Suprapubic skin (tissue), 4 donors: Measurements from ENCODE around the gene CCDC88A. TPM values are rescaled to one million over a fixed set of nuclear protein-coding genes. Genes with fewer than 3 reads are reported as not detected.

Experiments used
- DNase-seq, 2 donors: peaks; one replicate each; pipeline ENCODE4 v3.0.0-alpha.2; 2019; ENCODE audit warnings: low spot score in 2 of 2
- H3K27ac ChIP-seq: fragments of 200-600 bp; sonication (generic); one replicate; pipeline ENCODE4 v1.5.1; 2019
- H3K27me3 ChIP-seq: fragments of 200-600 bp; sonication (generic); one replicate; pipeline ENCODE4 v1.5.1; 2019
- H3K36me3 ChIP-seq: fragments of 200-600 bp; sonication (generic); one replicate; pipeline ENCODE4 v1.5.1; 2019
- H3K4me1 ChIP-seq: fragments of 200-600 bp; sonication (generic); one replicate; pipeline ENCODE4 v1.5.1; 2019
- H3K4me3 ChIP-seq: fragments of 200-600 bp; sonication (generic); one replicate; pipeline ENCODE4 v1.5.1; 2019; ENCODE audit warnings: mild to moderate bottlenecking
- H3K9me3 ChIP-seq: fragments of 200-600 bp; sonication (generic); one replicate; pipeline ENCODE4 v1.5.1; 2019
- EP300 ChIP-seq: sonication (generic); formaldehyde crosslinking; IDR thresholded peaks from one replicate; pipeline ENCODE4 v1.6.1; 2017; ENCODE audit warnings: antibody characterized with exemption
- POLR2A ChIP-seq, 2 donors: fragments of 450-650 bp; IDR thresholded peaks; one replicate each; pipeline ENCODE4 v1.6.1; 2017; ENCODE audit warnings: antibody characterized with exemption in 2 of 2, mild to moderate bottlenecking in 2 of 2, moderate library complexity in 2 of 2
- POLR2AphosphoS5 ChIP-seq, 3 donors: sonication (generic); formaldehyde crosslinking; IDR thresholded peaks; one replicate each; pipeline ENCODE4 v1.6.1; 2017; ENCODE audit warnings: antibody characterized with exemption in 3 of 3
- WGBS: methylation state at CpG from one replicate; pipeline ENCODE4 v1.1.5; 2018; 5-methylcytosine and 5-hydroxymethylcytosine counted together
- total RNA-seq, 4 donors: library from RNA; depleted of rRNA; stranded (reverse); fragments of >200 nt; gene quantifications; one replicate each; pipeline ENCODE4 v1.1.0, GENCODE V29; 2016
- TF ChIP-seq, protein P1 (sequence below), 2 donors: fragments of 200-600 bp in 1 of 2; fragments of 450-650 bp in 1 of 2; sonication (generic) in 1 of 2; IDR thresholded peaks; one replicate each; pipeline ENCODE4 v1.5.1; 2016 to 2019; ENCODE audit warnings: antibody characterized with exemption in 2 of 2, mild to moderate bottlenecking in 1 of 2, moderate library complexity in 1 of 2

CCDC88A gene
- total RNA-seq, 4 donors from 2014 or later = 9.0 to 25.8 (median 18.2) TPM

DNA sequence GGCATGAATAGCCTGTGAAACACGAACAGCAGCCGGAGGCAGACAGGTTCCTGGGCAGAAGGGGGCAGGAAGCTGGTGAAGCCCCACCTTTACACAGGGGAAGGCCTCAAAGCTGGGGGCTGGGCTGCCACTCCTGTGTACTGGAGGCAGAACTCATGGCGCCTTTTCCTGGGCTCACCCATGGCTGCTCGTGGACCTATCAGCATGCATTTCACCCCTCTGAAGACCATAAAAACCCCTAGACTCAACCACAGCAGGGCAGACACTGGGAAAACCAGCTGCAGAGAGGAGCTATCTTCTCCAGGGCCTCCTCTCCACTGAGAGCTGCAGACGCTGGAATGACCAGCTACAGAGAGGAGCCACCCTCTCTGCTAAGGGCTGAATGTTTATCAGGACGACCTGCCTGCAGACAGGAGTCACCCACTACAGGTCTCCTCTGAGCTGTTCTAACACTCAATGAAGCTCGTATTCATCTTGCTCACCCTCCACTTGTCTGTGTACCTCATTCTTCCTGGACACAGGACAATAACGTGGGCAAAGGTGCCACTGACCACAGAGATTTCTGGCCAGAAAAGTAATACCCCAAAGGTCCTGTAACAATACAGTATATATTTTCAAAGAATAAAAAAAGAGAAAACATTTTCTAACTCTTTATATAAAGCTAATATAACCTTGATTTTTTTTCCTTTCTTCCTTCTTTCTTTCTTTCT is 18.9 kb upstream of the CCDC88A start:
- 90% methylated on average over 8 of the region's 8 CpGs for WGBS
- H3K4me3 ChIP-seq = no peak overlapping the region
- H3K4me1 ChIP-seq = no peaks in the 10 kb centered on the region
- TF ChIP-seq POLR2AphosphoS5 (IDR thresholded peaks at IDR 0.05) = no peak
- no peak for TF ChIP-seq POLR2A (IDR thresholded peaks at IDR 0.05)
- TF ChIP-seq, protein P1, sequence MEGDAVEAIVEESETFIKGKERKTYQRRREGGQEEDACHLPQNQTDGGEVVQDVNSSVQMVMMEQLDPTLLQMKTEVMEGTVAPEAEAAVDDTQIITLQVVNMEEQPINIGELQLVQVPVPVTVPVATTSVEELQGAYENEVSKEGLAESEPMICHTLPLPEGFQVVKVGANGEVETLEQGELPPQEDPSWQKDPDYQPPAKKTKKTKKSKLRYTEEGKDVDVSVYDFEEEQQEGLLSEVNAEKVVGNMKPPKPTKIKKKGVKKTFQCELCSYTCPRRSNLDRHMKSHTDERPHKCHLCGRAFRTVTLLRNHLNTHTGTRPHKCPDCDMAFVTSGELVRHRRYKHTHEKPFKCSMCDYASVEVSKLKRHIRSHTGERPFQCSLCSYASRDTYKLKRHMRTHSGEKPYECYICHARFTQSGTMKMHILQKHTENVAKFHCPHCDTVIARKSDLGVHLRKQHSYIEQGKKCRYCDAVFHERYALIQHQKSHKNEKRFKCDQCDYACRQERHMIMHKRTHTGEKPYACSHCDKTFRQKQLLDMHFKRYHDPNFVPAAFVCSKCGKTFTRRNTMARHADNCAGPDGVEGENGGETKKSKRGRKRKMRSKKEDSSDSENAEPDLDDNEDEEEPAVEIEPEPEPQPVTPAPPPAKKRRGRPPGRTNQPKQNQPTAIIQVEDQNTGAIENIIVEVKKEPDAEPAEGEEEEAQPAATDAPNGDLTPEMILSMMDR (IDR thresholded peaks at IDR 0.05) = no peak
- TF ChIP-seq EP300 = no peak
- H3K9me3 ChIP-seq = no peaks in the 10 kb centered on the region
- no peaks in the 10 kb centered on the region for H3K27me3 ChIP-seq
- H3K27ac ChIP-seq = no peak overlapping the region
- H3K36me3 ChIP-seq = no peaks in the 10 kb centered on the region
- DNase-seq = no peak

DNA sequence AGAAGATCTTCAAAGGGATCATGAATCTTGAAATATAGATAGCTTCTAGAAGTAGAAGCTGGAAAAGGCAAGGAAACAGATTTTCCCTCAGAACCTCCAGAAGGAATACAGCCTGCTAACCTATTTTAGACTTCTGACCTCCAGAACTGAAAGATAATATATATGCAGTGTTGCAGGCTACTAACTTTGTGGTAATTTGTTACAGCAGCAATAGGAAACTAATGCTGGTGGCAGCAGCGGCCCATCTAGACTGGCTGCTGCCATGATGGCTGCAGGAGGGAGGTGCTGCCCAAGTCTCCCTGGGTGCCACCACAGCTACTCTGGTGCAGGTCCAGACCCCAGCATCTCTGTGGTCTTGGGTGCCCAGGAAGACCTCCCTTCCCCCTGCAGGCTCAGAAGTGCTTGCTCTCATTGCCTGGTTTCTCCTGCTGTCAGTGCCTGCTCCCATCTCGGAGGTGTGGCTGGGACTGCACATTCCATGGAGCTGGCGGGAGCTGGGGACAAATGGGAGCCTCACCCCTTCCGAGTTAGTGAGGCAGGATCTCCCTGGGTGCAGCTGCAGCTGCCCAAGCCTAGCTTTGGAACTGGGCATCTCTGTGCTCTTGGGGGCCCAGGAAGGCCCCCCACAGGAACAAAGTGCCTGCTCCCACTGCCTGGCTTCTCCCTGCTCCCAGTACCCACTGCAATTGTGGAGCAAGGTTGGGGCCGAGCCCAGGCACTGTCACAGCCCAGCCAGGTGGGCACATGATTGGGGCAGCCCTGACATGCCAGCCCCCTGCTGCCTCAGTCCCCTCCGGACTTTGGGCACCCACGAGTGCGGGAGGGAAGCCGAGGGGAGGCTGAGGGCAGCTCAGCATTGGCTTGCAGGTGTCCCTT is 18.1 kb upstream of the CCDC88A start:
- no peak overlapping the region for H3K27ac ChIP-seq
- no peaks in the 10 kb centered on the region for H3K36me3 ChIP-seq
- WGBS = 87% methylated on average over 3 of the region's 9 CpGs
- H3K4me3 ChIP-seq = no peak overlapping the region
- DNase-seq = no peak
- TF ChIP-seq, protein P1 (IDR thresholded peaks at IDR 0.05) = no peak
- TF ChIP-seq EP300 = no peak
- H3K4me1 ChIP-seq = no peaks in the 10 kb centered on the region
- H3K9me3 ChIP-seq = no peaks in the 10 kb centered on the region
- H3K27me3 ChIP-seq = no peaks in the 10 kb centered on the region

- Histone ChIP-seq H3K4me1 (no peaks in the 10 kb centered on the region), H3K36me3 (no peaks in the 10 kb centered on the region), H3K27me3 (no peaks in the 10 kb centered on the region), H3K9me3 (no peaks in the 10 kb centered on the region), H3K27ac (no peak overlapping the region), H3K4me3 (no peak overlapping the region)
- no peak for DNase-seq
- TF ChIP-seq, protein P1 (IDR thresholded peaks at IDR 0.05) = peak; percentile 12 to 48
- TF ChIP-seq POLR2AphosphoS5 (IDR thresholded peaks at IDR 0.05) = no peak
- 38% methylated on average over 3 of the region's 3 CpGs for WGBS
Observed at GRCh38 chr2:55431982-55432627, 12.4 kb upstream of the CCDC88A start.

GRCh38 chr2:55430211-55430975 is 10.7 kb upstream of the CCDC88A start:
- Histone ChIP-seq H3K9me3 (no peaks in the 10 kb centered on the region), H3K27me3 (no peaks in the 10 kb centered on the region), H3K4me3 (no peak overlapping the region), H3K4me1 (no peaks in the 10 kb centered on the region), H3K27ac (no peak overlapping the region), H3K36me3 (no peaks in the 10 kb centered on the region)
- no peak for TF ChIP-seq POLR2AphosphoS5 (IDR thresholded peaks at IDR 0.05)
- TF ChIP-seq, protein P1 (IDR thresholded peaks at IDR 0.05) = no peak
- no peak for TF ChIP-seq POLR2A (IDR thresholded peaks at IDR 0.05)
- TF ChIP-seq EP300 = no peak
- WGBS = 63% methylated on average over 3 of the region's 3 CpGs
- DNase-seq = no peak
